GM23338 (cell line): ENCODE data around the gene COL4A2. TPM values are rescaled to one million over a fixed set of nuclear protein-coding genes. Genes with fewer than 3 reads are reported as not detected.

Experiments used
- ATAC-seq: fragments of 200-7000 bp; cut with Tn5 transposase; 3 replicates; pipeline ENCODE4 v1.9.1; 2020
- DNase-seq: peaks from one replicate; pipeline ENCODE4 v3.0.0-alpha.2; 2015; ENCODE audit warnings: low spot score
- H2AFZ ChIP-seq: fragments of 200-600 bp; sonication (generic); 2 replicates; pipeline ENCODE4 v1.8.0; 2016; ENCODE audit warnings: antibody characterized with exemption, mild to moderate bottlenecking, moderate library complexity
- H3F3A ChIP-seq: fragments of 200-600 bp; sonication (generic); replicated peaks from 2 replicates; pipeline ENCODE4 v1.8.0; 2017; ENCODE audit warnings: antibody characterized with exemption, mixed run types, low read depth
- H3K27ac ChIP-seq: fragments of 200-600 bp; sonication (generic); 2 replicates; pipeline ENCODE4 v1.6.1; 2016; ENCODE audit warnings: low read depth
- H3K27me3 ChIP-seq: fragments of 200-600 bp; sonication (generic); 2 replicates; pipeline ENCODE4 v1.8.0; 2016; ENCODE audit warnings: mild to moderate bottlenecking, mixed run types, moderate library complexity; ENCODE audit not compliant: insufficient read depth
- H3K36me3 ChIP-seq: fragments of 200-600 bp; sonication (generic); 2 replicates; pipeline ENCODE4 v1.8.0; 2016; ENCODE audit warnings: mild to moderate bottlenecking; ENCODE audit not compliant: insufficient read depth
- H3K4me1 ChIP-seq: fragments of 200-600 bp; sonication (generic); 2 replicates; pipeline ENCODE4 v1.8.0; 2016; ENCODE audit warnings: mild to moderate bottlenecking, moderate library complexity; ENCODE audit not compliant: insufficient read depth
- H3K4me2 ChIP-seq: fragments of 200-600 bp; sonication (generic); 2 replicates; pipeline ENCODE4 v1.7.1; 2017; ENCODE audit warnings: mixed run types
- H3K4me3 ChIP-seq: fragments of 200-600 bp; sonication (generic); 2 replicates; pipeline ENCODE4 v1.6.1; 2016; ENCODE audit warnings: mixed run types
- H3K79me2 ChIP-seq: fragments of 200-600 bp; sonication (generic); replicated peaks from 2 replicates; pipeline ENCODE4 v1.8.0; 2017; ENCODE audit warnings: mild to moderate bottlenecking; ENCODE audit not compliant: insufficient read depth
- H3K9me2 ChIP-seq: fragments of 200-600 bp; sonication (generic); 2 replicates; pipeline ENCODE4 v1.8.0; 2017; ENCODE audit not compliant: insufficient read depth
- H4K20me1 ChIP-seq: fragments of 200-600 bp; sonication (generic); replicated peaks from 2 replicates; pipeline ENCODE4 v1.8.0; 2017; ENCODE audit warnings: mild to moderate bottlenecking; ENCODE audit not compliant: insufficient read depth
- H3K27ac Mint-ChIP-seq: 2 replicates; pipeline ENCODE4 v1.8.0; 2020; ENCODE audit warnings: inconsistent platforms, mild to moderate bottlenecking, moderate library complexity, mixed read lengths
- H3K27me3 Mint-ChIP-seq: 3 replicates; pipeline ENCODE4 v1.8.0; 2022; ENCODE audit warnings: low read depth, mild to moderate bottlenecking, moderate library complexity, mixed read lengths, inconsistent platforms; ENCODE audit not compliant: insufficient read depth, poor library complexity
- H3K36me3 Mint-ChIP-seq: 3 replicates; pipeline ENCODE4 v1.8.0; 2021; ENCODE audit warnings: low read depth, mild to moderate bottlenecking, inconsistent platforms, moderate library complexity, mixed read lengths
- H3K4me1 Mint-ChIP-seq: 3 replicates; pipeline ENCODE4 v1.8.0; 2020; ENCODE audit warnings: mild to moderate bottlenecking, inconsistent platforms, mixed read lengths
- H3K4me3 Mint-ChIP-seq: 3 replicates; pipeline ENCODE4 v1.8.0; 2021; ENCODE audit warnings: moderate library complexity, mild to moderate bottlenecking, inconsistent platforms, mixed read lengths
- H3K9me3 Mint-ChIP-seq: 3 replicates; pipeline ENCODE4 v1.8.0; 2020; ENCODE audit warnings: moderate library complexity, mild to moderate bottlenecking, inconsistent platforms, mixed read lengths
- CREB1 ChIP-seq: fragments of 250-450 bp; sonication (Bioruptor Pico); IDR thresholded peaks from 2 replicates; pipeline ENCODE4 v1.5.0; 2020; ENCODE audit warnings: low read depth, mild to moderate bottlenecking, moderate library complexity
- CTCF ChIP-seq, 2 experiments: fragments of 200-600 bp in 1 of 2; sonication (generic) in 1 of 2; conservative IDR thresholded peaks; 2 replicates each; pipeline versions ENCODE4 v1.5.1 to v1.6.1; 2016 to 2017; ENCODE audit warnings: antibody characterized with exemption in 2 of 2, low read depth in 2 of 2, mild to moderate bottlenecking in 2 of 2, moderate library complexity in 1 of 2
- ETS1 ChIP-seq: IDR thresholded peaks from 2 replicates; pipeline ENCODE4 v1.6.1; 2016; ENCODE audit warnings: antibody characterized with exemption
- EZH2 ChIP-seq: fragments of 200-600 bp; sonication (generic); IDR thresholded peaks from one replicate; pipeline ENCODE4 v1.8.0; 2017; ENCODE audit warnings: antibody characterized with exemption, mild to moderate bottlenecking, low read depth; ENCODE audit not compliant: unreplicated experiment
- EZH2phosphoT487 ChIP-seq: fragments of 200-600 bp; sonication (generic); IDR thresholded peaks from one replicate; pipeline ENCODE4 v1.8.1; 2018; ENCODE audit warnings: antibody characterized with exemption; ENCODE audit not compliant: unreplicated experiment
- JUNB ChIP-seq: IDR thresholded peaks from one replicate; pipeline ENCODE4 v1.6.1; 2016; ENCODE audit warnings: antibody characterized with exemption; ENCODE audit not compliant: unreplicated experiment
- NANOG ChIP-seq: IDR thresholded peaks from 2 replicates; pipeline ENCODE4 v1.6.1; 2016; ENCODE audit warnings: antibody characterized with exemption, borderline replicate concordance
- POLR2AphosphoS5 ChIP-seq: IDR thresholded peaks from 2 replicates; pipeline ENCODE4 v1.6.1; 2016; ENCODE audit warnings: antibody characterized with exemption, low read depth
- REST ChIP-seq: IDR thresholded peaks from one replicate; pipeline ENCODE4 v1.6.1; 2018; ENCODE audit warnings: antibody characterized with exemption; ENCODE audit not compliant: unreplicated experiment
- STAT1 ChIP-seq: IDR thresholded peaks from one replicate; pipeline ENCODE4 v1.6.1; 2016; ENCODE audit warnings: antibody characterized with exemption; ENCODE audit not compliant: unreplicated experiment
- ZNF331 ChIP-seq: fragments of 250-450 bp; sonication (Bioruptor Pico); IDR thresholded peaks from 2 replicates; pipeline ENCODE4 v1.5.0; 2020; ENCODE audit warnings: low read depth, mild to moderate bottlenecking, moderate library complexity
- ZNF462 ChIP-seq: fragments of 250-450 bp; sonication (Bioruptor Pico); IDR thresholded peaks from 2 replicates; pipeline ENCODE4 v1.5.0; 2020; ENCODE audit warnings: mild to moderate bottlenecking, moderate library complexity
- polyA plus RNA-seq: library from polyadenylated mRNA; unstranded; fragments of >200 nt; fragmentation: Nextera tagmentation; extraction: Ambion mirVana; gene quantifications from 2 replicates; pipeline ENCODE4 v1.2.1, GENCODE V29; 2016
- total RNA-seq: library from RNA; depleted of rRNA; stranded (reverse); fragments of >200 nt; shearing (Covaris generic); gene quantifications from 2 replicates; pipeline ENCODE4 v1.2.3, GENCODE V29; 2014

COL4A2 gene
- total and polyA plus RNA-seq, 2 experiments from 2014 or later, result 37.4 to 131 TPM

GRCh38 chr13:110407021-110407420 is 99.9 kb downstream of the COL4A2 start:
- no peak overlapping the region for H3K4me3 Mint-ChIP-seq
- Histone ChIP-seq H3F3A (no peaks in the 10 kb centered on the region), H3K27me3 (no peaks in the 10 kb centered on the region), H3K36me3 (no peaks in the 10 kb centered on the region; the same call in 1 of the 2 replicates), H3K4me1 (peaks cover 6% of the 10 kb centered on the region; the same call in 1 of the 2 replicates), H3K27ac (peak overlapping the region; percentile 32; the same call in 1 of the 2 replicates), H3K4me2 (no peak overlapping the region), H3K79me2 (no peaks in the 10 kb centered on the region; the same call in 1 of the 2 replicates), H3K9me2 (no peaks in the 10 kb centered on the region), H4K20me1 (no peaks in the 10 kb centered on the region; the same call in 1 of the 2 replicates), H2AFZ (no peak overlapping the region), H3K4me3 (no peak overlapping the region)
- no peaks in the 10 kb centered on the region; the same call in 2 of the 3 replicates for H3K9me3 Mint-ChIP-seq
- H3K36me3 Mint-ChIP-seq, result peaks cover 11% of the 10 kb centered on the region
- peaks cover 12% of the 10 kb centered on the region for H3K27me3 Mint-ChIP-seq
- ATAC-seq, result peak; percentile 49
- peaks cover 24% of the 10 kb centered on the region for H3K4me1 Mint-ChIP-seq
- H3K27ac Mint-ChIP-seq, result 0 out of 2 replicates have a peak overlapping the region, but pooled peaks have one; percentile 67
- DNase-seq, result no peak
- TF ChIP-seq CREB1 (no peak), ZNF331 (CRISPR knock-in tag) (no peak), EZH2phosphoT487 (no peak), STAT1 (no peak), ETS1 (no peak), EZH2 (no peak), JUNB (no peak), NANOG (no peak), POLR2AphosphoS5 (no peak), REST (no peak), CTCF (conservative IDR thresholded peaks at IDR 0.05; ENCODE audit: low read depth in 2 of 2) (no peak), ZNF462 (CRISPR knock-in tag) (no peak)
